Measurements from ENCODE around the gene THAP8. TPM values are rescaled to one million over a fixed set of nuclear protein-coding genes. Genes with fewer than 3 reads are reported as not detected.

The THAP8 gene
- total RNA-seq, 1 experiment from 2014 or later: 5.4 TPM

GRCh38 chr19:36003284-36003683 lies 50.8 kb downstream of the THAP8 start:
- Histone ChIP-seq H2AFZ (ENCODE audit: low read length) (no peak overlapping the region), H3K4me1 (ENCODE audit: insufficient read depth, low read length) (no peaks in the 10 kb centered on the region), H2BK12ac (ENCODE audit: insufficient read length, low read depth, low read length) (no peak overlapping the region), H4K5ac (ENCODE audit: insufficient read length, low read depth, low read length) (no peak overlapping the region), H4K8ac (replicated peaks; ENCODE audit: insufficient read length, low read depth, low read length) (no peak overlapping the region), H2BK5ac (ENCODE audit: insufficient read length, low read length) (no peak overlapping the region), H3K79me2 (ENCODE audit: insufficient read depth, low read length) (no peaks in the 10 kb centered on the region), H3K27me3 (ENCODE audit: insufficient read depth, low read length) (no peaks in the 10 kb centered on the region), H3K9me3 (ENCODE audit: control insufficient read depth, low read depth, low read length) (no peaks in the 10 kb centered on the region), H4K20me1 (ENCODE audit: control insufficient read depth, insufficient read depth, insufficient read length) (no peaks in the 10 kb centered on the region), H2AK5ac (ENCODE audit: insufficient read length, low read length) (no peak overlapping the region), H3K79me1 (ENCODE audit: insufficient read depth, low read depth, low read length, poor library complexity, severe bottlenecking) (no peaks in the 10 kb centered on the region), H2BK15ac (ENCODE audit: low read depth, low read length) (no peak overlapping the region), H2BK120ac (ENCODE audit: low read depth, low read length, poor library complexity, severe bottlenecking) (no peak overlapping the region), H3K23ac (ENCODE audit: insufficient read length, low read depth, low read length) (no peak overlapping the region), H3K4me2 (ENCODE audit: insufficient read depth, insufficient read length, low read length) (no peak overlapping the region), H3K56ac (ENCODE audit: insufficient read length, low read depth, low read length) (no peak overlapping the region), H3K27ac (ENCODE audit: insufficient read length, low read depth, low read length) (no peak overlapping the region), H4K91ac (ENCODE audit: insufficient read length, low read depth, low read length) (no peak overlapping the region), H3K9ac (ENCODE audit: extremely low read depth, insufficient read length, low read length) (no peak overlapping the region), H3K4ac (ENCODE audit: low read depth, low read length) (no peak overlapping the region), H3K23me2 (ENCODE audit: insufficient read length, low read depth, low read length, poor library complexity, severe bottlenecking) (no peaks in the 10 kb centered on the region), H3T11ph (ENCODE audit: low read length) (no peak overlapping the region), H3K14ac (ENCODE audit: insufficient read depth, low read length) (no peak overlapping the region), H2BK20ac (ENCODE audit: low read depth, low read length, poor library complexity, severe bottlenecking) (no peak overlapping the region), H3K18ac (ENCODE audit: insufficient read length, low read depth, low read length) (no peak overlapping the region)
- H3K27me3 Mint-ChIP-seq (ENCODE audit: low read depth): no peaks in the 10 kb centered on the region
- no peak for DNase-seq
- H3K4me1 Mint-ChIP-seq: peaks cover 3 to 6% of the 10 kb centered on the region in 2 experiments
- H3K27ac Mint-ChIP-seq: no peak overlapping the region
- H3K9me3 Mint-ChIP-seq: no peaks in the 10 kb centered on the region
- TF ChIP-seq CTCF (conservative IDR thresholded peaks at IDR 0.05): no peak
- H3K4me3 Mint-ChIP-seq: no peak overlapping the region
- WGBS (ENCODE audit: extremely low coverage, insufficient read length, low lambda C conversion rate): no CpG with 5 or more reads among the region's 4 CpGs
- peaks cover 12 to 46% (median 36%) of the 10 kb centered on the region in 3 experiments; a peak in 6 of 7 replicates for H3K36me3 Mint-ChIP-seq (ENCODE audit: insufficient read depth in 1 of 3, low read depth in 3 of 3)
